ENCODE results near the gene PARVB.
A peak's percentile ranks its signal among the peaks of the same experiment; 100 is the strongest.

PARVB gene

DNA sequence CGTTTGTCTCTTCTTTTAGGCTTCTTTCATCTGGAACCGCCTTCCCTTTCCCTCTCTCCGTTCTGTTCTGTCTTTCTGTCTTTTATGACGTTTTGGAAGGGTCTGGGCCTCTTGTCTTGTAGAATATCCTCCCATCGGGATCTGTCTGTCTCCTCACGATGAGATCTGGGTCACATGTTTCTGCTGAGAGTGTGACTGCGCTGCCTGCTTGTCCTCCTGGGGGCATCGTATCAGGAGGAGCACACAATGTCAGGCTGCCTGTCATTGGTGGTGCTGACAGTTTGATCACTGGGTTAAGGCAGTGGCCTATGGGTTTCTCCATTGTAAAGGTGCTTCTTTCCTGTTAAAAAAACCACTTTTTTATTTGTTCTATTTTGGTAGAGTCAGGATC lies 96.2 kb downstream of the PARVB start:
- H2BK5ac ChIP-seq (ENCODE audit: low read length) = no peak overlapping the region
- no peak overlapping the region for H3K23ac ChIP-seq (ENCODE audit: low read depth, low read length, poor library complexity)
- no peak for DNase-seq (ENCODE audit: low spot score)
- no peak overlapping the region for H2BK120ac ChIP-seq (ENCODE audit: low read depth, low read length)
- no peak overlapping the region for H2AFZ ChIP-seq (ENCODE audit: low read length)
- no peak overlapping the region for H3K27ac ChIP-seq (replicated peaks; ENCODE audit: low read length)
- H3K9me3 ChIP-seq (replicated peaks in 1 of 2; ENCODE audit: control insufficient read depth in 2 of 2, insufficient read depth in 1 of 2, low read depth in 1 of 2, low read length in 2 of 2) = no peaks in the 10 kb centered on the region
- H4K91ac ChIP-seq (ENCODE audit: low read depth, low read length, poor library complexity) = no peak overlapping the region
- H2BK15ac ChIP-seq (ENCODE audit: low read length) = no peak overlapping the region
- H3K27me3 ChIP-seq (ENCODE audit: control insufficient read depth in 3 of 3, insufficient read depth in 3 of 3, low read depth in 1 of 3, low read length in 3 of 3) = no peaks in the 10 kb centered on the region
- no peak overlapping the region for H3K14ac ChIP-seq (ENCODE audit: low read length)
- H3K36me3 ChIP-seq (replicated peaks in 1 of 2; ENCODE audit: control insufficient read depth in 2 of 2, insufficient read depth in 2 of 2, low read length in 2 of 2) = no peaks in the 10 kb centered on the region
- H3K4me1 ChIP-seq (ENCODE audit: control insufficient read depth in 2 of 2, insufficient read depth in 1 of 2, low read depth in 1 of 2, low read length in 2 of 2) = peaks cover 0 to 1% of the 10 kb centered on the region in 2 donors
- no peaks in the 10 kb centered on the region for H3K79me1 ChIP-seq (ENCODE audit: low read depth, low read length)
- H2AK5ac ChIP-seq (ENCODE audit: low read depth, low read length) = no peak overlapping the region
- H2BK12ac ChIP-seq (ENCODE audit: low read length) = no peak overlapping the region
- H3K4me2 ChIP-seq (ENCODE audit: insufficient read depth, low read length, poor library complexity, severe bottlenecking) = no peak overlapping the region
- H4K8ac ChIP-seq (ENCODE audit: low read depth, low read length) = no peak overlapping the region
- WGBS, 2 donors (ENCODE audit: extremely low coverage in 2 of 2, insufficient read length in 2 of 2, insufficient replicate concordance in 1 of 2) = no CpG with 5 or more reads among the region's 8 CpGs
- no peak overlapping the region for H3K4me3 ChIP-seq (ENCODE audit: low read length in 2 of 2)
- no peak overlapping the region for H3K18ac ChIP-seq (ENCODE audit: low read length)
- no peak overlapping the region for H3K9ac ChIP-seq (ENCODE audit: low read depth, low read length, poor library complexity)
- no peak overlapping the region for H3K4ac ChIP-seq (ENCODE audit: low read length)

GRCh38 chr22:44125421-44125820 lies 101.3 kb downstream of the PARVB start:
- H3K4me2 ChIP-seq (ENCODE audit: insufficient read depth, low read length, poor library complexity, severe bottlenecking) = no peak overlapping the region
- H2AK5ac ChIP-seq (ENCODE audit: low read depth, low read length) = no peak overlapping the region
- no peak overlapping the region for H2BK120ac ChIP-seq (ENCODE audit: low read depth, low read length)
- H3K14ac ChIP-seq (ENCODE audit: low read length) = no peak overlapping the region
- H3K27me3 ChIP-seq (ENCODE audit: control insufficient read depth in 3 of 3, insufficient read depth in 3 of 3, low read depth in 1 of 3, low read length in 3 of 3) = no peaks in the 10 kb centered on the region
- H3K27ac ChIP-seq (replicated peaks; ENCODE audit: low read length) = no peak overlapping the region
- H3K18ac ChIP-seq (ENCODE audit: low read length) = no peak overlapping the region
- peak overlapping the region in 1 of 2 donors; percentile 52 for H3K4me3 ChIP-seq (ENCODE audit: low read length in 2 of 2)
- peaks cover 3 to 4% of the 10 kb centered on the region in 2 donors for H3K4me1 ChIP-seq (ENCODE audit: control insufficient read depth in 2 of 2, insufficient read depth in 1 of 2, low read depth in 1 of 2, low read length in 2 of 2)
- no peak overlapping the region for H3K9ac ChIP-seq (ENCODE audit: low read depth, low read length, poor library complexity)
- no peak overlapping the region for H4K8ac ChIP-seq (ENCODE audit: low read depth, low read length)
- no peak overlapping the region for H2BK15ac ChIP-seq (ENCODE audit: low read length)
- no peaks in the 10 kb centered on the region for H3K36me3 ChIP-seq (replicated peaks in 1 of 2; ENCODE audit: control insufficient read depth in 2 of 2, insufficient read depth in 2 of 2, low read length in 2 of 2)
- no peak overlapping the region for H3K4ac ChIP-seq (ENCODE audit: low read length)
- H3K9me3 ChIP-seq (replicated peaks in 1 of 2; ENCODE audit: control insufficient read depth in 2 of 2, insufficient read depth in 1 of 2, low read depth in 1 of 2, low read length in 2 of 2) = peaks cover 3 to 8% of the 10 kb centered on the region in 2 donors
- no peak overlapping the region for H4K91ac ChIP-seq (ENCODE audit: low read depth, low read length, poor library complexity)
- no CpG with 5 or more reads among the region's 6 CpGs for WGBS, 2 donors (ENCODE audit: extremely low coverage in 2 of 2, insufficient read length in 2 of 2, insufficient replicate concordance in 1 of 2)
- no peak overlapping the region for H2BK5ac ChIP-seq (ENCODE audit: low read length)
- H2BK12ac ChIP-seq (ENCODE audit: low read length) = no peak overlapping the region
- H3K79me1 ChIP-seq (ENCODE audit: low read depth, low read length) = no peaks in the 10 kb centered on the region
- H2AFZ ChIP-seq (ENCODE audit: low read length) = no peak overlapping the region
- no peak for DNase-seq (ENCODE audit: low spot score)
- H3K23ac ChIP-seq (ENCODE audit: low read depth, low read length, poor library complexity) = no peak overlapping the region

- no peak overlapping the region for H3K4ac ChIP-seq (ENCODE audit: low read length)
- H2BK12ac ChIP-seq (ENCODE audit: low read length) = no peak overlapping the region
- no peak overlapping the region for H3K27ac ChIP-seq (replicated peaks; ENCODE audit: low read length)
- peaks cover 3 to 4% of the 10 kb centered on the region in 2 donors for H3K4me1 ChIP-seq (ENCODE audit: control insufficient read depth in 2 of 2, insufficient read depth in 1 of 2, low read depth in 1 of 2, low read length in 2 of 2)
- no peak for DNase-seq (ENCODE audit: low spot score)
- H2AFZ ChIP-seq (ENCODE audit: low read length) = no peak overlapping the region
- H3K23ac ChIP-seq (ENCODE audit: low read depth, low read length, poor library complexity) = no peak overlapping the region
- no peak overlapping the region for H4K91ac ChIP-seq (ENCODE audit: low read depth, low read length, poor library complexity)
- no peaks in the 10 kb centered on the region for H3K36me3 ChIP-seq (replicated peaks in 1 of 2; ENCODE audit: control insufficient read depth in 2 of 2, insufficient read depth in 2 of 2, low read length in 2 of 2)
- H3K27me3 ChIP-seq (ENCODE audit: control insufficient read depth in 3 of 3, insufficient read depth in 3 of 3, low read depth in 1 of 3, low read length in 3 of 3) = no peaks in the 10 kb centered on the region
- H3K79me1 ChIP-seq (ENCODE audit: low read depth, low read length) = no peaks in the 10 kb centered on the region
- H3K18ac ChIP-seq (ENCODE audit: low read length) = no peak overlapping the region
- no CpG with 5 or more reads among the region's 2 CpGs for WGBS, 2 donors (ENCODE audit: extremely low coverage in 2 of 2, insufficient read length in 2 of 2, insufficient replicate concordance in 1 of 2)
- H3K4me3 ChIP-seq (ENCODE audit: low read length in 2 of 2) = no peak overlapping the region
- no peak overlapping the region for H3K14ac ChIP-seq (ENCODE audit: low read length)
- no peak overlapping the region for H2BK15ac ChIP-seq (ENCODE audit: low read length)
- no peak overlapping the region for H2AK5ac ChIP-seq (ENCODE audit: low read depth, low read length)
- peaks cover 3 to 8% of the 10 kb centered on the region in 2 donors for H3K9me3 ChIP-seq (replicated peaks in 1 of 2; ENCODE audit: control insufficient read depth in 2 of 2, insufficient read depth in 1 of 2, low read depth in 1 of 2, low read length in 2 of 2)
- no peak overlapping the region for H2BK120ac ChIP-seq (ENCODE audit: low read depth, low read length)
- H4K8ac ChIP-seq (ENCODE audit: low read depth, low read length) = no peak overlapping the region
- H3K4me2 ChIP-seq (ENCODE audit: insufficient read depth, low read length, poor library complexity, severe bottlenecking) = no peak overlapping the region
- H3K9ac ChIP-seq (ENCODE audit: low read depth, low read length, poor library complexity) = no peak overlapping the region
- H2BK5ac ChIP-seq (ENCODE audit: low read length) = no peak overlapping the region
Measured at GRCh38 chr22:44126807-44127206, 102.7 kb downstream of the PARVB start.

DNA sequence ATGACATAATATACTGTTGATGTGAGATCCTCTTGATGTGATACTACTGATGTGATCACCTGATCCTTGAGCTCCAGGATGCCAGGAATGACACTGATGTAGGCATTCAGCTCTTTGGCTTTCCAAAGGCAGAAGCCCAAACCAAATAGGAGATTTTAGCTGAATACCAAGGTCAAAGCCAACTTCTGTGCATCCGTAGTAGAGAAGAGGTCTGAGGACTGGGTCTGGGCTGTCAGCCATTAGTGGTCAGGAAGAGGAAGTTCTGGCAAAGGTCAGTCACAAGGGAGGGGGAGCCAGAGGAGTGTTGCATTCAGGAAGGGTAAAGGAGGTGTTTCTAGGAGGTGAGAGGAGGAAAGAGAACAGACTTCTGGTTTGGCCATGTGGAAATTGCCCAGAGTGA lies 103.3 kb downstream of the PARVB start:
- DNase-seq (ENCODE audit: low spot score) = no peak
- WGBS, 2 donors (ENCODE audit: extremely low coverage in 2 of 2, insufficient read length in 2 of 2, insufficient replicate concordance in 1 of 2) = no CpG with 5 or more reads among the region's 1 CpG
- no peak overlapping the region for H4K91ac ChIP-seq (ENCODE audit: low read depth, low read length, poor library complexity)
- no peak overlapping the region for H3K14ac ChIP-seq (ENCODE audit: low read length)
- peaks cover 3 to 8% of the 10 kb centered on the region in 2 donors for H3K9me3 ChIP-seq (replicated peaks in 1 of 2; ENCODE audit: control insufficient read depth in 2 of 2, insufficient read depth in 1 of 2, low read depth in 1 of 2, low read length in 2 of 2)
- H2BK5ac ChIP-seq (ENCODE audit: low read length) = no peak overlapping the region
- H3K4me3 ChIP-seq (ENCODE audit: low read length in 2 of 2) = no peak overlapping the region
- H2BK120ac ChIP-seq (ENCODE audit: low read depth, low read length) = no peak overlapping the region
- H3K36me3 ChIP-seq (replicated peaks in 1 of 2; ENCODE audit: control insufficient read depth in 2 of 2, insufficient read depth in 2 of 2, low read length in 2 of 2) = no peaks in the 10 kb centered on the region
- H3K23ac ChIP-seq (ENCODE audit: low read depth, low read length, poor library complexity) = no peak overlapping the region
- no peak overlapping the region for H3K27ac ChIP-seq (replicated peaks; ENCODE audit: low read length)
- H3K79me1 ChIP-seq (ENCODE audit: low read depth, low read length) = no peaks in the 10 kb centered on the region
- H2BK15ac ChIP-seq (ENCODE audit: low read length) = no peak overlapping the region
- no peak overlapping the region for H3K4ac ChIP-seq (ENCODE audit: low read length)
- H3K9ac ChIP-seq (ENCODE audit: low read depth, low read length, poor library complexity) = no peak overlapping the region
- no peak overlapping the region for H4K8ac ChIP-seq (ENCODE audit: low read depth, low read length)
- H3K4me1 ChIP-seq (ENCODE audit: control insufficient read depth in 2 of 2, insufficient read depth in 1 of 2, low read depth in 1 of 2, low read length in 2 of 2) = peaks cover 4 to 5% of the 10 kb centered on the region in 2 donors
- no peak overlapping the region for H3K18ac ChIP-seq (ENCODE audit: low read length)
- H3K27me3 ChIP-seq (ENCODE audit: control insufficient read depth in 3 of 3, insufficient read depth in 3 of 3, low read depth in 1 of 3, low read length in 3 of 3) = no peaks in the 10 kb centered on the region
- no peak overlapping the region for H2BK12ac ChIP-seq (ENCODE audit: low read length)
- no peak overlapping the region for H2AFZ ChIP-seq (ENCODE audit: low read length)
- H3K4me2 ChIP-seq (ENCODE audit: insufficient read depth, low read length, poor library complexity, severe bottlenecking) = no peak overlapping the region
- H2AK5ac ChIP-seq (ENCODE audit: low read depth, low read length) = no peak overlapping the region

Data from neuronal stem cell (in vitro differentiated cells).